GM19023 (cell line): Measurements from ENCODE around the gene CA9.

Source experiments
- ATAC-seq: cut with Tn5 transposase; IDR thresholded peaks from one replicate; pipeline ENCODE4 v1.9.1; 2021; ENCODE audit warnings: mild to moderate bottlenecking, moderate library complexity; ENCODE audit not compliant: unreplicated experiment

The CA9 gene

DNA sequence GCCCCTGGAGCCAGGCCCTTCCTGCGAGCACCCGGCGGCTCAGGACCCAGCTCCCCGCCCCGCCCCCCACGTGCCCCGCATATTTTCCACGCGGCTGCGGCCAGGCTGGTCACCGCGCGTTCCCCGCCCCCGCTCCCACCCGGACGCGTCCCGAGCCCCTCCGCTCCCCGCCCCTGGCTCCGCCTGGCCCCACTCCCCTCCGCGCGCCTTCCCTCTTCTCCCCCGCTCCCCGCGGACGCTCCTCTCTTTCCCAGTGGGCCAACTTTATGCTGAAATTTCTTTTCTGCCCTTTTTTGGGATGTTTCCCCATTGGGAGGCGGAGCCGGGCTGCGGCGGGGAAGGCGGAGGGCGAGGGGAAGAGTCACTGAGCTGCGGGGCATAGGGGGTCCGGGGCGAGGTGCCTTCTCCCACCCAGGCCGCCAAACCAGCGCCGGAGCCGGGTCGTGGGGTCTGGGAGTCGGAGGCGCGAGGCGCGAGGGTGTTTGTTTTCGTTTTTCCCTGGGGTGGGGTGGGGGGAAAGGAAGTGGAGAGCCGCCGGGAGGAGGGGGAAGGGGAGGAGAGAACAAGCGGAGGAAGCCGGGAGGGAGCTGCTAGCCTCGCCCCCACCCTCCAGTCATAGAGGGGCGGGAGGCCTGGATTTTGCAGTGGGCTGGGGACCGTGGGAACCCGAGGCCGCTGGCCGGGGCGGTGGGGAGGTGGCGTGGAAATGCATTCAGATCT is 17.0 kb downstream of the CA9 start:
- ATAC-seq: no peak

- no peak for ATAC-seq
These were observed 17.6 kb downstream of the CA9 start for GRCh38 chr9:35691334-35691650.

DNA sequence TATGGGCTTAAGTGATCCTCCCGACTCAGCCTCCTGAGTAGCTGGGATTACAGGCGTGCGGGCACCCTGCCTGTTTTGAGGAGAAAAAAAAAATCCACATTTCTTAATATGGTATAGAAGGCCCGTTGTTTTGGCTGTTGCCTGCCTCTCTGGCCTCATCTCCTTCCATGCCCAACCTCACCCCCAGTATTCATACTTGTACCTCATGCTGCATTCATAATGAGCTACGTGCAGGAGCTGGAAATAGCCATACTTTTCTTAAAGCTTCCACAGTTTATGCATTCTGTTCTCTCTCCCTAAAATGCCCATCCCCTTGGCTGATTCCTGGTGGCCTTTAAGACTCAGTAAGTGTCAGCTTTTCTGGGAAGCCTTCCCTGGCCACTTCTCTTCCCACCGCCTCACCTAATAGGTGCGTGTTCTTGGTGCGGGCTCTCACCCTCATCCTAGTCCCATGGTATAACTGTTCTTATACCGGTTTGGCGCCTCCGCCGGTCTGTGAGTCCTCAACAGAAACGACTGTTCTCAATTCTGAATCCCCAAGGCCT is 18.1 kb downstream of the CA9 start:
- no peak for ATAC-seq

DNA sequence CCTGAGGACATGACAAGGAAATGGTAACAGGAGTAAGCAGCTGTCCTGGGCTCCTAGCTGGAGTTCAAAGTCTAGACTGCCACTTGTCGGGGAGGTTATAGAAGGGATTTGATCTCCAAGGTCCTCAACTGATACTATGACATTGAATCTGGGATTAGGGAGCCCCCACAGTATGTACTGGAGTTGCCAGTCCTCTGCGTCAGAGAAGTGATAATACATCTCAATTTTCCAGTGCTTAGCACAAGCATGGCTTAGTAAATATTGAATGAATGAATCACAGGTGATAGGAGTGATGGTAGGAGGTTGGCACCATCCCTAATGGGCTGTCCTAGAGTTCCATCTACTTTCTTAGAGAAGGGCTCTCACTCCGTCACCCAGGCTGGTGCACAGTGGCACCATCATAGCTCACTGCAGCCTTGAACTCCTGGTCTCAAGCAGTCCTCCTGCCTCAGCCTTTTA is 22.2 kb downstream of the CA9 start:
- no peak for ATAC-seq

- peak; percentile 73 for ATAC-seq
These were observed 22.9 kb downstream of the CA9 start for GRCh38 chr9:35696520-35697215.

- no peak for ATAC-seq
These were observed 23.8 kb downstream of the CA9 start for GRCh38 chr9:35697486-35697885.

GRCh38 chr9:35698231-35698630 is 24.5 kb downstream of the CA9 start:
- no peak for ATAC-seq

- no peak for ATAC-seq
These were observed 26.3 kb downstream of the CA9 start for GRCh38 chr9:35700031-35700430.

DNA sequence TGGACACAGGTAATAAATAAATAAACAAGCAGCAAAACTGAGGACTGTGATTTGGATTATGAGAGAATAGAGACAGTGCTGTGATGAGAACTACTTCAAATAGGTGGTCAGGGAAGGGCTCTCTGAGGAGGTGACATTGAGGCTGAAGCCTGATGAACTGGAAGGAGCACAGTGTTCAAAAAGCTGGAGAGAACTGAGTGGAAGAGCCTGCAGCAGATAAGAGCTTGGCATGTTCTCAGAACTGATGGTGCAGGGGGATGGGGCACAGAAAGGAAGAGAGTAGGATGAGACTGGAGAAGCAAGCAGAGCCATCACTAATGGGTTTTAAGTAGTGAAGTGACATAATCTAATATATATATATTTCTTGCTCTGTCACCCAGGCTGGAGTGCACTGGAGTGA is 27.2 kb downstream of the CA9 start:
- no peak for ATAC-seq

- ATAC-seq: no peak
These were observed 29.0 kb downstream of the CA9 start for GRCh38 chr9:35702696-35703095.

- ATAC-seq: no peak
These were observed 30.4 kb downstream of the CA9 start for GRCh38 chr9:35703906-35704672.

GRCh38 chr9:35705372-35705771 is 31.6 kb downstream of the CA9 start:
- no peak for ATAC-seq

DNA sequence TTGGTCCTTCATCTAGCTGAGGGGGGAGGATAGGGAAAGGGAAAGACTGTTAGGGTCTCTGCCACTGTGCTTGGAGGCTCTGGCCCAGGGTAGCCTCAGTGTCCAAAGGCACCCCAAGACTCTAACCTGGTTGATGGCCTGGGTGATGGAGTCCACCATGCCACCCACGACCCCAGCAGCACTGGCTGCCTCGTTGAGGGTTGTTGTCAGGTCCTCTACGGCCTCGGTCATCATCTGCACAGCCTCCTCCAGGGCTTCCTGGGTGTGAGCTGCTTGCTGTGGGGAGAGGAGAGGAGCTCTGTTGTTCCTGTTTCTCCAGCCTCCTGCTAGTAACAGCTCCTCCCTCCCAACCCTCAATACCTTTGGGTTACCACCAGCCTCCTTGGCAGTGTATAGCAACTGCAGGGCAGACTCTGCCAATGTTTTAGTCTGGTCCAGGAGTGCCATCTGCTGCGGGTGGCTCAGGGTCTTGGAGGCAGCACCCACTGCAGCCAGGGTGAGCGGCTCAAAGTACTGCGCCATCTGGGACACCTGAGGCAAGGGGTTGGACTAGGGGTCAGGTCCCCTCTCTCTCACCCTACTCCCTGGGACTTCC is 32.2 kb downstream of the CA9 start:
- ATAC-seq: no peak

DNA sequence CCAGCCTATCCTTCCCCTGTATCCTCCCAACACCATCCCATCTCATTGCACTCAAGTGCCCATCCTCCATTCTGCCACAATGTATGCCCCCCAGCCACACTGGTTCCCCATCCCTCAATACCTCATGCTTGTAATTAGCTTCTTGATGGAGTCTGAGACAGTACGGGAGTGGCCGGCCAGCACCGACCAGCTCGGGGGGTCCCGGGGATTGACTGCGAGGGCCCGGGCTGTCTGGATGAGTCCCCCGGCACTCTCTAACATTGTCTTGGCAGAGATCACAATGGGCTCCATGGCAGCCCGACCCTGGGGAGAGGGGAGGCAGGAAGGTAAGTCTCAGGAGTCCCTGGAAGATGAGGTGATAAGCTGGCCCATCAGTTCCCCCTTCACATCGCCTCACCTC is 33.2 kb downstream of the CA9 start:
- ATAC-seq: no peak

- no peak for ATAC-seq
These were observed 34.4 kb downstream of the CA9 start for GRCh38 chr9:35708146-35708545.

DNA sequence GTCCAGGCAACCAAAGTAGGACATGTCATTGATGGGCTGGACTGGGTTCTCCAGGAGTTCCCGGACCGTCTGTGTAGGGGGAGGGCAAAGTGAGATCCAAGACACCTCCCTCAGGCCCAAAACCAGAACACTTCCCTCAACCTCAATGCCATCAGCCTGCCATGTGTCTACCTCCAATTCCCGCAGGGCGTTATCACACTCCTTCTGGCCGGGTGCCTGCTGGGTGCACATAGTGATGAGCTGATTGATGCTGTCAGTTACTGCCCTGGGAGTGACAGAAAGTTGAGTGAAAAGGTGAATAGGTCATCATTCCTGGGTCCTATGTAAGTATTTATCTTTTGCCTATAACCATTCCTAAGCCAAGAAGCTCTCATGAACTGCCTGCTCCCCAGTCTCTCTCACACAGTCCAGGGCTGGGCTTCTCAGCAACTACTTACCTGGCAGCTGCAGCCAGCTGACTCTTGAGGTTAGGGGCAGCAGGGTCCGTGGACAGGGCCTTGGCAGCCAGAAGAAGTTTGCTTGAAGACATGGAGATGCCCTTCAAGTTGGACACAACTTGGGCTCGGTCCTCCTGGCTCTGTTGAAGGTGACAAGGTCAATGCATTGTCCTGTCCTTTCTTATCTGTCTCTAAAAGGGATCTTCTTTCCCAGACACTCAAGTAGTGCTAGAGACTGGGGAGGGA is 37.2 kb downstream of the CA9 start:
- ATAC-seq: no peak

GRCh38 chr9:35711501-35712428 is 38.0 kb downstream of the CA9 start:
- ATAC-seq: no peak

- ATAC-seq: no peak
These were observed 39.2 kb downstream of the CA9 start for GRCh38 chr9:35712762-35713400.

DNA sequence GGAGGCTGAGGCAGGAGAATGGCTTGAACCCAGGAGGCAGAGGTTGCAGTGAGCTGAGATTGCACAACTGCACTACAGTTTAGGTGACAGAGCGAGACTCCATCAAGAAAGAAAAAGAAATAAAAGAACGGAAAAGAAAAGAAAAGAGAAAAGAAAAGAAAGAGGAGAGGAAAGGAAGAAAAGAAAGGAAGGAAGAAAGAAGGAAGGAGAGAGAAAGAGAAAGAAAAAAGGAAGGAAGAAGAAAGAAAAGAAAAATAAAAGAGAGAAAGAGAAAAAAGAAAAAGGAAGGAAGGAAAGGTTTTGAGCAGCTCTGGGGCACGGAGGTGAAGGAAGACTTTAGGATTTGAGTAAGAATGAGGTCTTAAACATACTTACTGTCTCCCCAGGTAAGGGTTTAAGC is 39.9 kb downstream of the CA9 start:
- no peak for ATAC-seq
